Measurements from ENCODE around the gene TCAP. TPM values are rescaled to one million over a fixed set of nuclear protein-coding genes. Genes with fewer than 3 reads are reported as not detected.

Gene TCAP
- total RNA-seq, 1 experiment from 2014 or later: 1.6 TPM

DNA sequence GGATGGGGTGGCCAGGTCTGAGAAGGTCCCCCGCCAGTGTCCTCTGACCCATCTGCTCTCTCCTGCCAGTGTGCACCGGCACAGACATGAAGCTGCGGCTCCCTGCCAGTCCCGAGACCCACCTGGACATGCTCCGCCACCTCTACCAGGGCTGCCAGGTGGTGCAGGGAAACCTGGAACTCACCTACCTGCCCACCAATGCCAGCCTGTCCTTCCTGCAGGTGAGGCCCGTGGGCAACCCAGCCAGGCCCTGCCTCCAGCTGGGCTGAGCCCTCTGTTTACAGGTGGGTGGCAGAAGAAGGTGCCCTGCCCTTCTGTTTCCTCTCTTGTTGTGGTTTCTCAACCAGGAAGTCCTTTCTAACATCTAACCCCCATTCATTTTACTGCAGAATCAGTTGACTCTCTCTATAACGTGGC lies 41.8 kb downstream of the TCAP start:
- Histone ChIP-seq H3K27me3 (ENCODE audit: control insufficient read depth, insufficient read depth, low read length) (no peaks in the 10 kb centered on the region), H3K36me3 (ENCODE audit: control insufficient read depth, insufficient read depth, low read length) (no peaks in the 10 kb centered on the region), H3K4me1 (ENCODE audit: control insufficient read depth, insufficient read depth, low read length) (peaks cover 34% of the 10 kb centered on the region), H3K9me3 (ENCODE audit: control insufficient read depth, insufficient read depth, low read depth, low read length) (no peaks in the 10 kb centered on the region), H3K27ac (ENCODE audit: low read length) (no peak overlapping the region), H3K4me3 (ENCODE audit: low read depth in 2 of 2, low read length in 2 of 2) (no peak overlapping the region)
- no TSS peak for BruUV-seq (replicated peaks)
- intact Hi-C loops (cut with micrococcal nuclease; ENCODE audit: unreplicated experiment) (no loop called here), in situ Hi-C loops (cut with HindIII; ENCODE audit: low pct_unique_long_range_greater_than_20kb, low sequenced_read_pairs) (no loop called here)
- DNase-seq (ENCODE audit: low read depth, low spot score): no peak
- CTCF ChIA-PET: no interaction called here
- no peak for TF ChIP-seq POLR2AphosphoS5 (IDR thresholded peaks at IDR 0.05; ENCODE audit: low read depth, low read length)
- TF ChIP-seq TCF7L2 (IDR thresholded peaks at IDR 0.05; ENCODE audit: low read depth, low read length): no peak
- no peak for TF ChIP-seq SIN3A (IDR thresholded peaks at IDR 0.05; ENCODE audit: borderline replicate concordance, insufficient read depth, low read depth, low read length)
- TF ChIP-seq, protein P1, sequence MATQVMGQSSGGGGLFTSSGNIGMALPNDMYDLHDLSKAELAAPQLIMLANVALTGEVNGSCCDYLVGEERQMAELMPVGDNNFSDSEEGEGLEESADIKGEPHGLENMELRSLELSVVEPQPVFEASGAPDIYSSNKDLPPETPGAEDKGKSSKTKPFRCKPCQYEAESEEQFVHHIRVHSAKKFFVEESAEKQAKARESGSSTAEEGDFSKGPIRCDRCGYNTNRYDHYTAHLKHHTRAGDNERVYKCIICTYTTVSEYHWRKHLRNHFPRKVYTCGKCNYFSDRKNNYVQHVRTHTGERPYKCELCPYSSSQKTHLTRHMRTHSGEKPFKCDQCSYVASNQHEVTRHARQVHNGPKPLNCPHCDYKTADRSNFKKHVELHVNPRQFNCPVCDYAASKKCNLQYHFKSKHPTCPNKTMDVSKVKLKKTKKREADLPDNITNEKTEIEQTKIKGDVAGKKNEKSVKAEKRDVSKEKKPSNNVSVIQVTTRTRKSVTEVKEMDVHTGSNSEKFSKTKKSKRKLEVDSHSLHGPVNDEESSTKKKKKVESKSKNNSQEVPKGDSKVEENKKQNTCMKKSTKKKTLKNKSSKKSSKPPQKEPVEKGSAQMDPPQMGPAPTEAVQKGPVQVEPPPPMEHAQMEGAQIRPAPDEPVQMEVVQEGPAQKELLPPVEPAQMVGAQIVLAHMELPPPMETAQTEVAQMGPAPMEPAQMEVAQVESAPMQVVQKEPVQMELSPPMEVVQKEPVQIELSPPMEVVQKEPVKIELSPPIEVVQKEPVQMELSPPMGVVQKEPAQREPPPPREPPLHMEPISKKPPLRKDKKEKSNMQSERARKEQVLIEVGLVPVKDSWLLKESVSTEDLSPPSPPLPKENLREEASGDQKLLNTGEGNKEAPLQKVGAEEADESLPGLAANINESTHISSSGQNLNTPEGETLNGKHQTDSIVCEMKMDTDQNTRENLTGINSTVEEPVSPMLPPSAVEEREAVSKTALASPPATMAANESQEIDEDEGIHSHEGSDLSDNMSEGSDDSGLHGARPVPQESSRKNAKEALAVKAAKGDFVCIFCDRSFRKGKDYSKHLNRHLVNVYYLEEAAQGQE (IDR thresholded peaks at IDR 0.05; ENCODE audit: insufficient read depth in 1 of 2, low read depth in 2 of 2, low read length in 1 of 2): no peak
- TF ChIP-seq, protein P2, sequence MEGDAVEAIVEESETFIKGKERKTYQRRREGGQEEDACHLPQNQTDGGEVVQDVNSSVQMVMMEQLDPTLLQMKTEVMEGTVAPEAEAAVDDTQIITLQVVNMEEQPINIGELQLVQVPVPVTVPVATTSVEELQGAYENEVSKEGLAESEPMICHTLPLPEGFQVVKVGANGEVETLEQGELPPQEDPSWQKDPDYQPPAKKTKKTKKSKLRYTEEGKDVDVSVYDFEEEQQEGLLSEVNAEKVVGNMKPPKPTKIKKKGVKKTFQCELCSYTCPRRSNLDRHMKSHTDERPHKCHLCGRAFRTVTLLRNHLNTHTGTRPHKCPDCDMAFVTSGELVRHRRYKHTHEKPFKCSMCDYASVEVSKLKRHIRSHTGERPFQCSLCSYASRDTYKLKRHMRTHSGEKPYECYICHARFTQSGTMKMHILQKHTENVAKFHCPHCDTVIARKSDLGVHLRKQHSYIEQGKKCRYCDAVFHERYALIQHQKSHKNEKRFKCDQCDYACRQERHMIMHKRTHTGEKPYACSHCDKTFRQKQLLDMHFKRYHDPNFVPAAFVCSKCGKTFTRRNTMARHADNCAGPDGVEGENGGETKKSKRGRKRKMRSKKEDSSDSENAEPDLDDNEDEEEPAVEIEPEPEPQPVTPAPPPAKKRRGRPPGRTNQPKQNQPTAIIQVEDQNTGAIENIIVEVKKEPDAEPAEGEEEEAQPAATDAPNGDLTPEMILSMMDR (IDR thresholded peaks at IDR 0.05): no peak
- ATAC-seq: no peak
- POLR2A ChIA-PET: no interaction called here

DNA sequence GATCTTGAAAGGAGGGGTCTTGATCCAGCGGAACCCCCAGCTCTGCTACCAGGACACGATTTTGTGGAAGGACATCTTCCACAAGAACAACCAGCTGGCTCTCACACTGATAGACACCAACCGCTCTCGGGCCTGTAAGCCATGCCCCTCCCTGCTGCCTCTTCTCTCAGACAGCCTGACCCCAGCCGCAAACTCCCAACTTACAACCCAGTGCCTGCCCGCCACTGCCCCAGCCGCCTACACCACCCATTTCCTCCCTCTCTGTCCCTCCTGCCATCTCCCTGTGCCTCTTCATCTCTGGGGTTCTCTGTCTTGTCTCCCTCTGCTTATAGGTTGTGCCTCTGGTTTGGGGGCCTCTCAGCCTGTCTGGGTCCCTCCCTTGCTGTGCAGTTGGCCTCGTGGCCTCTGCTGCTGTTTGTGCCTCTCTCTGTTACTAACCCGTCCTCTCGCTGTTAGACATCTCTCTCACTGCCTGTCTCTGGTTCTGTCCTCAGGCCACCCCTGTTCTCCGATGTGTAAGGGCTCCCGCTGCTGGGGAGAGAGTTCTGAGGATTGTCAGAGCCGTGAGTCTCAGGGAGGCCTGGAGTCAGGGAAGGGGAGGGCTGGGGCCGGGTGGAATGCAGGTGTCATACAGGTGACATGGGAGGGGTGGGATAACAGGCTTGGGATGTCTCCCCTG lies 44.3 kb downstream of the TCAP start:
- peaks cover 12% of the 10 kb centered on the region; the same call in 1 of the 2 replicates for H3K4me1 ChIP-seq (ENCODE audit: control insufficient read depth, insufficient read depth, low read length)
- intact Hi-C loops (cut with micrococcal nuclease; ENCODE audit: unreplicated experiment) (no loop called here), in situ Hi-C loops (cut with HindIII; ENCODE audit: low pct_unique_long_range_greater_than_20kb, low sequenced_read_pairs) (no loop called here)
- H3K4me3 ChIP-seq (ENCODE audit: low read depth in 2 of 2, low read length in 2 of 2): no peak overlapping the region
- POLR2A ChIA-PET: no interaction called here
- CTCF ChIA-PET: no interaction called here
- no peak overlapping the region for H3K27ac ChIP-seq (ENCODE audit: low read length)
- H3K9me3 ChIP-seq (ENCODE audit: control insufficient read depth, insufficient read depth, low read depth, low read length): no peaks in the 10 kb centered on the region
- BruUV-seq (replicated peaks): no TSS peak
- TF ChIP-seq, protein P1 (IDR thresholded peaks at IDR 0.05; ENCODE audit: insufficient read depth in 1 of 2, low read depth in 2 of 2, low read length in 1 of 2): no peak
- TF ChIP-seq, protein P2 (IDR thresholded peaks at IDR 0.05): no peak
- TF ChIP-seq POLR2AphosphoS5 (IDR thresholded peaks at IDR 0.05; ENCODE audit: low read depth, low read length) (no peak), TCF7L2 (IDR thresholded peaks at IDR 0.05; ENCODE audit: low read depth, low read length) (no peak), SIN3A (IDR thresholded peaks at IDR 0.05; ENCODE audit: borderline replicate concordance, insufficient read depth, low read depth, low read length) (no peak)
- ATAC-seq (no peak), DNase-seq (ENCODE audit: low read depth, low spot score) (no peak)
- no peaks in the 10 kb centered on the region for H3K36me3 ChIP-seq (ENCODE audit: control insufficient read depth, insufficient read depth, low read length)
- no peaks in the 10 kb centered on the region for H3K27me3 ChIP-seq (ENCODE audit: control insufficient read depth, insufficient read depth, low read length)
